GM12892 (cell line): ENCODE data around the gene FN3K.

Source experiments
- DNase-seq: peaks from one replicate; pipeline ENCODE4 v3.0.0; 2011; ENCODE audit not compliant: insufficient read length
- FAIRE-seq: peaks from 2 replicates; lab custom pipeline; 2011; peaks lifted over from hg19 to GRCh38; lab: Jason Lieb, UNC
- POLR2A ChIP-seq: IDR thresholded peaks from 2 replicates; pipeline ENCODE4 v1.6.1; 2011; ENCODE audit warnings: low read depth, low read length, control low read depth
- POLR2AphosphoS5 ChIP-seq: IDR thresholded peaks from 2 replicates; pipeline ENCODE4 v1.6.1; 2011; ENCODE audit warnings: low read depth, low read length, control low read depth
- TAF1 ChIP-seq: IDR thresholded peaks from 2 replicates; pipeline ENCODE4 v1.6.1; 2011; ENCODE audit warnings: low read depth, mild to moderate bottlenecking, control low read depth, low read length, borderline replicate concordance

Gene FN3K

GRCh38 chr17:82705756-82706155 is 29.7 kb upstream of the FN3K start:
- no peak for TF ChIP-seq POLR2A
- no peak for TF ChIP-seq POLR2AphosphoS5
- TF ChIP-seq TAF1 = no peak
- DNase-seq (no peak), FAIRE-seq (no peak)

GRCh38 chr17:82709024-82709675 is 26.3 kb upstream of the FN3K start:
- FAIRE-seq (no peak), DNase-seq (no peak)
- TF ChIP-seq POLR2A (no peak), POLR2AphosphoS5 (no peak), TAF1 (no peak)

- DNase-seq (no peak), FAIRE-seq (no peak)
- TF ChIP-seq POLR2AphosphoS5 (no peak), POLR2A (no peak), TAF1 (no peak)
Observed at GRCh38 chr17:82709676-82710498, 25.5 kb upstream of the FN3K start.

DNA sequence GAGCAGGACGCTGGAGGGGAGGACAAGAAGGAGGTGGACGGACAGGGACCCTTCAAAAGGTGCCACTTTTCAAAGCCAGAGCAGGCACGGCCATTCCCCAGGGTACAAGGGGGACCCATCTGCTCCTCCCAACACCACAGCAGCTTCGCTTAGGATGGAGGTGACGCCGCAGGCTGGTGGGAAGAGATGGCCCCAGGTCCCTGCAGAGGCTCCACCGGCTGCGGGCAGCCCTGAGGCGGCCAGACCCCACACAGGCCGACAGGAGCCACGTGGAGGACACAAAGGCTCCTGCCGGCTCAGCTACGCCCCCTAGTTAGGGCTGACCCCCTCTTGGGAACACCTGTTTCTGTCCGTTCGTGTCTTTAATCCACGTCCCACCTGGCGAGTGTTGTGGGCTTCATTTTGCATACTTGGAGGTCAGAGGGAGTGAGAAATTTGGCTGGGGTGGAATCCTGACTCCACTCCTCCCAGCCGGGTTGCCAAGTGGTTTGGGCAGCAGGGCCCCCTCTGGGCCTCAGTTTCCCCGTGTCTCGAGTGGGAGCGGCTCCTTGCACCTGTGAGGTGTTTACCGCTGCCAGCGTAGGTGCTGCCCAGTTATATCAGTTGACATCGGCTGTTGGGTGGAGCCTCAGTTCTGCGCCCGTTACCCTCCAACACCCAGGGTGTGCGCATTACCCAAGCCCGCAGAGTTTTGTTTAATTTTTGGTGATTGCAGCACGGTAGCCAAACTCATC is 24.7 kb upstream of the FN3K start:
- no peak for DNase-seq
- FAIRE-seq = no peak
- TF ChIP-seq POLR2AphosphoS5 (no peak), TAF1 (no peak), POLR2A (no peak)

GRCh38 chr17:82713071-82713723 is 22.2 kb upstream of the FN3K start:
- FAIRE-seq = no peak

GRCh38 chr17:82716203-82717010 is 19.0 kb upstream of the FN3K start, which contains the start of gene FN3KRP:
Gene FN3KRP, plus strand, starts transcription at chr17:82716706. Its CDS starts 50 bp downstream, at chr17:82716756.
- peak; percentile 43; the same call in 1 of the 2 replicates for TF ChIP-seq POLR2AphosphoS5
- TF ChIP-seq TAF1 = 0 out of 2 replicates have a peak, but pooled peaks have one; percentile 53
- peak; percentile 87 for TF ChIP-seq POLR2A
- DNase-seq (peak; percentile 99), FAIRE-seq (peak; percentile 76)

More at GRCh38 chr17:82713071-82713723, 22.2 kb upstream of the FN3K start:
- TF ChIP-seq POLR2AphosphoS5 = no peak
- TF ChIP-seq POLR2A = no peak
- TF ChIP-seq TAF1 = no peak
- DNase-seq = no peak

DNA sequence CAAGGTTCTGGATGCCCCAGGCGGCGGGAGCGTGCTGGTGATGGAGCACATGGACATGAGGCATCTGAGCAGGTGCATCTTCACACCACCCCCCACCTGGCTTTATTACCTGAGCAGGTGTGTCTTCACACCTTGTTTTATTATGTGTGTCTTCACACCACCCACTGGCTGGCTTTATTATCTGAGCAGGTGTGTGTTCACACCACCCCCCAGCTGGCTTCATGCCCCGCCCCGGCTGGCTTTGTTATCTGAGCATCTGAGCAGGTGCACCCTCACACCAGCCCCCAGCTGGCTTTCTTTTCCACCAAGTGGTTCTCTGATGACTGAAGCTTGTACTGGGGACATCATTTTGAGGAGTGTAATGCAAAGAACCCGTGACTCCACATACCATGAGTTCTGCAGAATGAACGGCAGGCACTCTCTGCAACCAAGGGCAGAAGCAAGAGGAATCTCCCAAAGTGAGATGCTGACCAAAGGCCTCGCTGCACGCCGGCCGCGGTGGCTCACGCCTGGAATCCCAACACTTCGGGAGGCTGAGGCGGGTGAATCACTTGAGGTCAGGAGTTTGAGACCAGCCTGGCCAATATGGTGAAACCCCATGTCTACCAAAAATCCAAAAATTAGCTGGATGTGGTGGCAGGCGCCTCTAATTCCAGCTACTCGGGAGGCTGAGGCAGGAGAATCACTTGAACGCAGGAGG is 16.3 kb upstream of the FN3K start:
- no peak for TF ChIP-seq POLR2AphosphoS5
- no peak for TF ChIP-seq POLR2A
- no peak for TF ChIP-seq TAF1
- FAIRE-seq (no peak), DNase-seq (no peak)

GRCh38 chr17:82720204-82720603 is 15.2 kb upstream of the FN3K start:
- FAIRE-seq (no peak), DNase-seq (no peak)
- TF ChIP-seq POLR2A = no peak
- no peak for TF ChIP-seq TAF1
- TF ChIP-seq POLR2AphosphoS5 = no peak

- DNase-seq = no peak
- TF ChIP-seq POLR2AphosphoS5 (no peak), TAF1 (no peak), POLR2A (no peak)
- FAIRE-seq = no peak
Observed at GRCh38 chr17:82722341-82723013, 12.9 kb upstream of the FN3K start.
